ENCODE measurements around the gene ZNF70. TPM values are rescaled to one million over a fixed set of nuclear protein-coding genes. Genes with fewer than 3 reads are reported as not detected.

The ZNF70 gene
- total and polyA plus RNA-seq, 2 of the 13 experiments (the other 11 are each of a cell fraction or from before 2014, with no cell fraction given) = 0.62 to 3.6 TPM

DNA sequence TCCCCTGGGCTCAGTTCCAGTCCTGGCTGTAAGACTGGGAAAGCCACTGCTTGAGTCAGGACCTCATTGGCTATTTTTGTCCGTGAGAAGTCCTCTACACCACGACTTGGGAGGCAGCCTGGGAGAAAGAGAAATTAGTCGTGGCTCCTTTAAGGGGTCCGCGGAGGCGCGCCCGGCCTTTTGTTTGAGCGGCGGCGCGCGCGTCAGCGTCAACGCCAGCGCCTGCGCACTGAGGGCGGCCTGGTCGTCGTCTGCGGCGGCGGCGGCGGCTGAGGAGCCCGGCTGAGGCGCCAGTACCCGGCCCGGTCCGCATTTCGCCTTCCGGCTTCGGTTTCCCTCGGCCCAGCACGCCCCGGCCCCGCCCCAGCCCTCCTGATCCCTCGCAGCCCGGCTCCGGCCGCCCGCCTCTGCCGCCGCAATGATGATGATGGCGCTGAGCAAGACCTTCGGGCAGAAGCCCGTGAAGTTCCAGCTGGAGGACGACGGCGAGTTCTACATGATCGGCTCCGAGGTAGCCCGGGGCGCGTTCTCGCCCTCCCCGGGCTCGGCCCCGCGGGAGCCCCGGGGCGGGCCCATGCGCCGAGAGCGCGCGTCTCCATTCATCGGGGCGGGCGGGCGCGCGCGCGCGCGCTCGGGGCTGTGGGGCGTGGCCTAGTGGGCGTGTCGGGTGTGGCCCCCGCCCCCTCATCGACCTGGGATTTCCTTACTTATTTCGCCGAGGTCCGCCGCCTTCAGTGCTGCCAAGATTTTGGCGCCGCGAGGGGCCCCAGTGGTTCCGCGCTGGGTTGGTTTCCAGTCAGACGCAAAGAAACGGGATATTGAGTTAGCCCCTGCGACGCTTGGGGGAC, 36.1 kb upstream of the ZNF70 start, which contains the start of gene SMARCB1 (continued):
- TF ChIP-seq JDP2 (CRISPR knock-in tag; IDR thresholded peaks at IDR 0.05; ENCODE audit: borderline replicate concordance) (no peak), NR2F2 (IDR thresholded peaks at IDR 0.05; ENCODE audit: borderline replicate concordance, low read depth) (no peak), ZSCAN30 (CRISPR knock-in tag; IDR thresholded peaks at IDR 0.05) (no peak), NFRKB (IDR thresholded peaks at IDR 0.05) (no peak), SOX13 (IDR thresholded peaks at IDR 0.05) (no peak), SOX13 (CRISPR knock-in tag; conservative IDR thresholded peaks at IDR 0.05 in 1 of 2, IDR thresholded peaks at IDR 0.05 in 1 of 2) (no peak), ZFP36 (IDR thresholded peaks at IDR 0.05; ENCODE audit: borderline replicate concordance, low read depth, low read length, partially characterized antibody) (no peak), KLF13 (CRISPR knock-in tag; IDR thresholded peaks at IDR 0.05) (no peak), ZNF331 (CRISPR knock-in tag; IDR thresholded peaks at IDR 0.05) (no peak), SKI (IDR thresholded peaks at IDR 0.05; ENCODE audit: partially characterized antibody) (peak; percentile 15), ZNF614 (CRISPR knock-in tag; IDR thresholded peaks at IDR 0.05; ENCODE audit: borderline replicate concordance) (no peak), TOPORS (CRISPR knock-in tag; IDR thresholded peaks at IDR 0.05) (0 out of 2 replicates have a peak, but pooled peaks have one; percentile 61), GABPA (IDR thresholded peaks at IDR 0.05; ENCODE audit: low read depth, low read length) (no peak), GABPA (CRISPR knock-in tag; IDR thresholded peaks at IDR 0.05; ENCODE audit: low read depth) (no peak), ZNF34 (CRISPR knock-in tag; IDR thresholded peaks at IDR 0.05; ENCODE audit: borderline replicate concordance) (no peak), ZNF749 (CRISPR knock-in tag; IDR thresholded peaks at IDR 0.05; ENCODE audit: borderline replicate concordance) (no peak), EP300 (IDR thresholded peaks at IDR 0.05; ENCODE audit: low read depth in 2 of 2, low read length in 2 of 2) (no peak), EP300 (CRISPR knock-in tag; IDR thresholded peaks at IDR 0.05; ENCODE audit: borderline replicate concordance) (no peak), CREB1 (IDR thresholded peaks at IDR 0.05) (no peak), CREB1 (CRISPR knock-in tag; IDR thresholded peaks at IDR 0.05) (no peak), ZNF747 (CRISPR knock-in tag; IDR thresholded peaks at IDR 0.05; ENCODE audit: borderline replicate concordance) (no peak), HOXA7 (CRISPR knock-in tag; IDR thresholded peaks at IDR 0.05) (no peak), PCBP1 (IDR thresholded peaks at IDR 0.05; ENCODE audit: borderline replicate concordance, low read depth, low read length) (no peak), HMG20B (CRISPR knock-in tag; conservative IDR thresholded peaks at IDR 0.05) (no peak), PLRG1 (conservative IDR thresholded peaks at IDR 0.05) (no peak), TCF7L2 (IDR thresholded peaks at IDR 0.05; ENCODE audit: low read depth, low read length) (no peak), HDAC6 (IDR thresholded peaks at IDR 0.05; ENCODE audit: low read depth, low read length) (no peak), DPF2 (CRISPR knock-in tag; IDR thresholded peaks at IDR 0.05; ENCODE audit: borderline replicate concordance, low read depth) (no peak)
- TF ChIP-seq, protein P1, sequence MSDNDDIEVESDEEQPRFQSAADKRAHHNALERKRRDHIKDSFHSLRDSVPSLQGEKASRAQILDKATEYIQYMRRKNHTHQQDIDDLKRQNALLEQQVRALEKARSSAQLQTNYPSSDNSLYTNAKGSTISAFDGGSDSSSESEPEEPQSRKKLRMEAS (IDR thresholded peaks at IDR 0.05) = peak; percentile 8; the same call in 1 of the 2 replicates
- TF ChIP-seq, protein P2, sequence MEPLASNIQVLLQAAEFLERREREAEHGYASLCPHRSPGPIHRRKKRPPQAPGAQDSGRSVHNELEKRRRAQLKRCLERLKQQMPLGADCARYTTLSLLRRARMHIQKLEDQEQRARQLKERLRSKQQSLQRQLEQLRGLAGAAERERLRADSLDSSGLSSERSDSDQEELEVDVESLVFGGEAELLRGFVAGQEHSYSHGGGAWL (CRISPR knock-in tag; IDR thresholded peaks at IDR 0.05) = 0 out of 2 replicates have a peak, but pooled peaks have one; percentile 34
- TF ChIP-seq, protein P3, sequence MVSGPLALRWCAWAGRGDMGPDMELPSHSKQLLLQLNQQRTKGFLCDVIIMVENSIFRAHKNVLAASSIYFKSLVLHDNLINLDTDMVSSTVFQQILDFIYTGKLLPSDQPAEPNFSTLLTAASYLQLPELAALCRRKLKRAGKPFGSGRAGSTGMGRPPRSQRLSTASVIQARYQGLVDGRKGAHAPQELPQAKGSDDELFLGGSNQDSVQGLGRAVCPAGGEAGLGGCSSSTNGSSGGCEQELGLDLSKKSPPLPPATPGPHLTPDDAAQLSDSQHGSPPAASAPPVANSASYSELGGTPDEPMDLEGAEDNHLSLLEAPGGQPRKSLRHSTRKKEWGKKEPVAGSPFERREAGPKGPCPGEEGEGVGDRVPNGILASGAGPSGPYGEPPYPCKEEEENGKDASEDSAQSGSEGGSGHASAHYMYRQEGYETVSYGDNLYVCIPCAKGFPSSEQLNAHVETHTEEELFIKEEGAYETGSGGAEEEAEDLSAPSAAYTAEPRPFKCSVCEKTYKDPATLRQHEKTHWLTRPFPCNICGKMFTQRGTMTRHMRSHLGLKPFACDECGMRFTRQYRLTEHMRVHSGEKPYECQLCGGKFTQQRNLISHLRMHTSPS (CRISPR knock-in tag; IDR thresholded peaks at IDR 0.05; ENCODE audit: low read depth) = no peak
